Stimulated activated CD4-positive, alpha-beta T cell treated with anti-CD3 and anti-CD28 coated beads, TNF-alpha, amount 100 ng/mL, for 24 hours (primary cell): ENCODE data around the gene COLEC11.

Experiments
- DNase-seq, 3 experiments: peaks; one replicate each; pipeline ENCODE4 v3.0.0-alpha.2; 2020; ENCODE audit warnings: low read depth in 3 of 3

The COLEC11 gene

DNA sequence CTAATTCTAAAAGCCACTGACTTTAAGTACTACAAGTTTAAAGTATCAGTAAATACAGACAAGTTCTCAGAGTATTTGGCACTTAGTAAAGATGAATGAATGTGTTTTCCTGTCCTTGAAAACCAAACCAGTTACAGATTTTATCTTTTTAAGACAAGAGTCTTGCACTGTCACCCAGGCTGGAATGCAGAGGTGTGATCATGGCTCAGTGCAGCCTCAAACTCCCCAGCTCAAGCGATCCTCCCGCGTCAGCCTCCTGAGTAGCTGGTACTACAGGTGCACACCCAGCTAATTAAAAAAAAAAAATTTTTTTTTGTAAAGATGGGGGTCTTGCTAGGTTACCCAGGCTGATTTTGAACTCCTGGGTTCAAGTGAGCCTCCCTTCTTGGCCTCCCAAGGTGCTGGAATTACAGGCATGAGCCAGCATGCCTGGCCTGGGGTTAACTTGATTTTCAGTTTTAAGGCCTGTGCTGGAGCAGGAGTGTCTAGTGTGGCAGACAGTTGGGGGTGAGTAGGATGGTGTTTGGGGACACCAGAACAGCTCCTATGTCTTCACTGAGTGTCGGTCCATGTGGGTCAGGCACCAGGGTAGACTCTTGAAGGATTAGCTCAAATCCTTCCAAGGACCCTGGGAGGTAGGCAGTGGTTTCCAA, 10.2 kb upstream of the COLEC11 start:
- DNase-seq: no peak

DNA sequence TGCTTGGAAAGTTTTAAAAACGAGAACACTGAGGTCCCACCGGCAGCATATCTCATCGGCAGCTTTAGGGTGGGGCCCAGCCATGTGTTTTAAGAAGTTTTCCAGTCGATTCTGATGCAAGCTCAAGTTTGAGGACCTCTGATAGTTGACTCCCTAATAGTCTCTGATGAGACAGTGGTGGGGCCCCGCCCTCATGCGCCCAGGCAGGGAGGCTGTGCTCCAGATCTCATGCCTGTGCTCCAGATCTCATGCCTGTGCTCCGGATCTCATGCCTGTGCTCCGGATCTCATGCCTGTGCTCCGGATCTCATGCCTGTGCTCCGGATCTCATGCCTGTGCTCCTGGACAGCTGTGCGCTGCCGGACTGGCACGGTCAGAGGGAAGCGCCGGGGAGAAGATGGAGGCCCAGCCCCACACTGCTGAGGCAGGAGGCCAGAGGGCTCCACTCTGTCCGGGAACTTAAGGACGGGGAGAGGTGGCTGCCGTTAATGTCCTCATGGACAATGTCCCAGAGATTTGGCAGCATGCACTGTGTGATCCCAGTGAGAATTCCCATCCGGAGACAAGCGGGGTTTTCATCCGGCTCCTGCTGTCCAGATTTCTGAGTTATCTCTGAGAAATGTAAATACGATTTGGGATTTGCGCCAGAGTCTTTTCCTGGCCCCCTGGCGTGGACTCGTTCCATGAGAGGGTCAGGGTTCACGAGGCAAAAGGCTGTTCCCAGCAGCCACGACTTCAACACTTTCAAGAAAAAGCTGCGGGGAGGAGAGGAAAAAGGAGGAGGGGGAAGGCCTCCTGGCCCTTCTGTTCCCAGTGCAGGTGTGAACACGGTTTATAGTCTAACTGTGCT, 9.4 kb upstream of the COLEC11 start:
- no peak for DNase-seq

DNA sequence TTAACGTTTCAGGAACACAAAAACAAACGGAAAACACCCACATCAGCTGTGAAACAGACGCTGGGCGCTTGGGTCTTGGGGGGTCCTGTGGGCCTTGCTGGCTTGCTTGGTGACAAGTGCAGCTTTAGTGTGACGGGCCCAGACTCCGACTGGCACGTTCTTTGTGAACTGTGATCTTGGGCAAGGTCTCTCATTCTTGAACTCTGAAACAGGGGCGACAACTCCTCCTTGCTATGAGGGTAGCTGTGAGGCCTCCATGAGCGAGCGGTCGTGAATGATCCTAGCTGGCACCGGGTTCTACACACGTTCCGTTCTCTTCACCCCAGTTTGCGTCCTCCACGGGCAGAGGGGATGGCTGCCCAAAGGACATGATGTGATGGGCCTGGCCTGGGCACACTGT, 8.7 kb upstream of the COLEC11 start:
- DNase-seq: no peak

DNA sequence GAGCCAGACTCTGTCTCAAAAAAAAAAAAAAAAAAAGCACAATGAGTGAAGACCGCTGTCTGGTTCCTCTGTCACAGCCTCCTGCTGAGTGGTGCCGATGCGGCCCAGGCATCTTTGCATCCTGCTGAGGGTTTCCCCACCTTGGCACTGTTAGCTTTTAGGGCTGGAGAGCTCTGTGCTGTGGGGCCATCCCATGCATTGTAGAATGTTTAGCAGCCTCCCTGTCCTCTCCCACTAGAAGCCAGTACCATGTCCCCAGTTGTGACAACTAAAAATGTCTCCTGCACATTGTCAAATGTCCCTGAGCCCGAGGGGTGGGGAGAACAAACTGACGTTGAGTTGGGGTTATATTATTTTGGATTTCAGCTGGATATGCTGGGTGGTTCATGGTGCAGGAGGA, 7.9 kb upstream of the COLEC11 start:
- no peak for DNase-seq

DNA sequence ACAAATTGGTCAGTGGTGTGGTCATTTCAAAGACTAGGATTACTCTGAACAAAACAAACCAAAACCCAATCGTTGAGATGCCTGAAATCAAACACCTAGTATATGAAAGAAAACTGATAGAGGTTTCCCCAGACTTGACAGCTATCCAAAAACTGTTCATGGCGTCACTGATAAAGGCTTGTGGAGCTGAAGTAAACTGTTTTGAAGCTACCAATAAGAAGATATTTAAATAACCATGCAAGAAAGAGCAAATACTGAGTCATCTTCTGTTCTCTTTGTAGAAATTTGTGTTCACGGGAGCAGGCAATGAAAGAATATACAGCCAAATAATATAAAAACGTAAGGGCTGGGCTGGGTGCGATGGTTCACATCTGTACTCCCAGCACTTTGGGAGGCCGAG, 7.5 kb upstream of the COLEC11 start:
- no peak for DNase-seq

DNA sequence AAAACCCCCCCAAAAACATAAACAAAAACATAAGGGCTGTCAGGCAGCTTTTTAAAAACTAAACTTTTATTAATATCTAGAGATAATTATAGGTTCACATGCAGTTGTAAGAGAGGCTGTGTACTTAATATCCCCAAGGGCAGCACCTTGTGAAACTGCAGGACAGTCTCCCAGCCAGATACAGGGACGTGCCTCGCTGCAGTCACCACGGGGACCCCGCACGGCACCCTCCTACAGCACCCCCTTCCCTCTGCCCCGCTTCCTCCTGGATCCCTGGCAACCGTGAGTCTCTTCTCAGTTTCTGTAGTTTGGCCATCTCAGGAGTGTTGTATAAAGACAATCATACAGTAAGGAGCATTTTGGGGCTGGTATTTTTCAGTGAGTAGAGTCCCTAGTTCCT, 6.8 kb upstream of the COLEC11 start:
- DNase-seq: no peak

DNA sequence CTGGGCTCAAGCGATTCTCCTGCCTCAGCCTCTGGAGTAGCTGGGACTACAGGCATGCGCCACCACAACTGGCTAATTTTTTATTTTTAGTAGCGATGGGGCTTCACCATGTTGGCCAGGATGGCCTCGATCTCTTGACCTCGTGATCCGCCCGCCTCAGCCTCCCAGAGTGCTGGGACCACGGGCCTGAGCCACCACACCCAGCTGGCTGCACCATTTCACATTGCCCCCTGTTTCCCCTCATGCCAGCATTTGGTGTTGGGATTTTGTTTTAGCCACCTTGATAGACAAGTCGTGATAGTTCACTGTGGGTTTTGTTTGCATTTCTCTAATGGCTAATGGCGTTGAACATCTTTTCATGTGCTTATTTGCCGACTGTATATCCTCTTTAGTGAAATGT, 5.8 kb upstream of the COLEC11 start:
- DNase-seq: no peak

DNA sequence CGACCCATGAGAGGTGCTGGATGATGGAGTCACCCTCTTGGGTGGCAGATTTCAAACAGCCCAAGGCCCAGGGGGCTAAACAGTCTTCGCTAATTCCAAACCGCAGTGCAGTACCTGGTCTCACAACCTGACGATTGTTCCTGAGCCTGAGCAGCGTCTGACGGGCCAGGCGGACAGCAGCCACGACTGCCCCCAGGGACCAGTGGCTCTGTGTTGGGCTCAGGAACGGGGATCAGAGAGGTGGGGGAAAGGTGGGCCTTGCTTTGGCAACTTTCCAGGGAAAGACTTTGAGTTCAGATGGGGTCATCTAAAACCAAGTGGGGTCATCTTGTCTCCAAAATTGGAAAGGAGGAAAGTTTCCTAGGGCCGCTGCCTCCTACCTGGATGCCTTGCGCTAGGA, 492 bp downstream of the COLEC11 start:
- no peak for DNase-seq

DNA sequence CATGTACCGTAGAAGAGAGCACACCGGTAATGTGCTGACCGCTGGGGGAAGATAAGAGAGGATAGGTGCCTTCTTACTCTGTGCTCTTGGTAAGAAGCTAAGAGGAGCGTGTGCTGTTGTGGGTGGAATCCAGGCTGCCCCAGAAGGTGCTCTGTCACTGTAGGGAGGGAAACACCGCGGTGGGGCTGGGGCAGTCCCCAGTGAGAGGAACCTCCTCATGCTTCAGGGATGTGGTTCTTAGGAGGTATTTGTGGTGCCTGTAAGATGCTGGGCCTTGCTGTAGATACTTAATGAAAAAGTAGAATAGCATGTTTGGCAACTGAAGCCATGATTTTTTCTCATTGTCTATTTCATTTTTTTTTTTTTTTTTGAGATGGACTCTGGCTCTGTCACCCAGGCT, 1.1 kb downstream of the COLEC11 start:
- peak in 1 of 3 experiments; percentile 57 for DNase-seq

DNA sequence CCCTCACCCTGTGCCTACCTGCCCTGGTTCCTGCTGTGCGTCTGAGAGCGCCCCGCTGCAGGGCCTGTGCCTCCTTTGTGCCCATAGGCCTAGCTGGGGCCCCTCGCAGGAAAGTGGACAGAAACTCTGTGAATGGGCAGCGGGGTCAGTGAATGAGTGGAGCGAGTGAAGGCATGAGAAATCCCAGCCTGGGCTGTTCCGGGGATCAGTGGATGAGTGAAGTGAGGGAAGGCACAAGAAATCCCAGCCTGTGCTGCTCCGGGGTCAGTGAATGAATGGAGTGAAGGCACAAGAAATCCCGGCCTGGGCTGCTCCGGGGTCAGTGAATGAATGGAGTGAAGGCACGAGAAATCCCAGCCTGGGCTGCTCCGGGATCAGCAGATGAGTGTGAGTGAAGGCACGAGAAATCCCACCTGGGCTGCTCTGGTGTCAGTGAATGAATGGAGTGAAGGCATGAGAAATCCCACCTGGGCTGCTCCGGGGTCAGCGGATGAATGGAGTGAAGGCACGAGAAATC, 2.0 kb downstream of the COLEC11 start:
- no peak for DNase-seq

DNA sequence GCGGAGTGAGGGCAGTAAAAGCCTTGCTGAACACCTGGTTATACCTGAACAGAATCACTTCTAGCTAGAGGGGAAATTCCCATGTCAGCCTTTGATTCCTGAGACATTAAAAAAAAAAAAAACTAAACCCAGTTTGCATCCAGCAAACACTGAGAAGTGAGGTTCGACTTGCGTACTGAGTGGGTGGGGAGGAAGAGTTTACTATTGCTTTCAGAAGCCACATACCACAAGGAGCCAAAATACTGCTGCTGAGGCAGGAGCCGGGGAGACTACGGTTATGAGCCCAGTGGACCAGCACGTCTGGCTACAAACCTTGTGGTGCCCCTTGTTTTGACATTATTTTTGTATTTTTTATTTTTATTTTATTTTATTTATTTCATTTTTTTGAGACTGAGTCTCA, 2.7 kb downstream of the COLEC11 start:
- peak in 1 of 3 experiments; percentile 19 for DNase-seq

DNA sequence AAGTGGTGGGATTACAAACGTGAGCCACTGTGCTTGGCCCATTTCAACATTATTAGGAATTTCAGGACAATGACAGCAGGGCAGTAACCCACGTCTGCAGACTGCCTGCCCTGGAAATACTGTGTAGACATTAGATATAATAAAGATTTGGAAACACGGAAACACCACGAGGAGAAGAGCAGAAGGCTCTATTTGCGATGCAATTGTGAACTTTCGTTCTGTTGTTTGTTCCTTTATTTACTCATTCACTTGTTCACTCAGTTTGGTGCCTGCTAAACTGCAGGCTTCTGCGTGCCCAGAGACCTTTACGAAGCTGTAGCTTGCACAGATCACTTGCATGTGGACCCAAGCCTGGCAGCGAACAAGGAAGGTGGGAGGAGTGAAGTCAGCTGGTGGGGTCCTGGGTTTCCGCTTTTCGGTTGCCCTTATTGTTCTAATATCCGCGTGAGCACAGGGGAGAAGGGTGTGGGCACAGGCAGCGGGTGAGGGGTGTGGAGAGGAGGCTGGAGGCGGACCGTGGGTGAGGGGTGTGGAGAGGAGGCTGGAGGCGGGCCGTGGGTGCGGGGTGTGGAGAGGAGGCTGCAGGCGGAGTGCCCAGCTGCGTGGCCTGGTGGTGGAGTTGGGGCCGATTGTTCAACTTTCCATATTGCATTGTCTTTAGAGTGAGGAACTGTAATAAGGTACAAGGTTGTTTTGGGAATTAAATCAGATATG, 3.4 kb downstream of the COLEC11 start:
- no peak for DNase-seq

DNA sequence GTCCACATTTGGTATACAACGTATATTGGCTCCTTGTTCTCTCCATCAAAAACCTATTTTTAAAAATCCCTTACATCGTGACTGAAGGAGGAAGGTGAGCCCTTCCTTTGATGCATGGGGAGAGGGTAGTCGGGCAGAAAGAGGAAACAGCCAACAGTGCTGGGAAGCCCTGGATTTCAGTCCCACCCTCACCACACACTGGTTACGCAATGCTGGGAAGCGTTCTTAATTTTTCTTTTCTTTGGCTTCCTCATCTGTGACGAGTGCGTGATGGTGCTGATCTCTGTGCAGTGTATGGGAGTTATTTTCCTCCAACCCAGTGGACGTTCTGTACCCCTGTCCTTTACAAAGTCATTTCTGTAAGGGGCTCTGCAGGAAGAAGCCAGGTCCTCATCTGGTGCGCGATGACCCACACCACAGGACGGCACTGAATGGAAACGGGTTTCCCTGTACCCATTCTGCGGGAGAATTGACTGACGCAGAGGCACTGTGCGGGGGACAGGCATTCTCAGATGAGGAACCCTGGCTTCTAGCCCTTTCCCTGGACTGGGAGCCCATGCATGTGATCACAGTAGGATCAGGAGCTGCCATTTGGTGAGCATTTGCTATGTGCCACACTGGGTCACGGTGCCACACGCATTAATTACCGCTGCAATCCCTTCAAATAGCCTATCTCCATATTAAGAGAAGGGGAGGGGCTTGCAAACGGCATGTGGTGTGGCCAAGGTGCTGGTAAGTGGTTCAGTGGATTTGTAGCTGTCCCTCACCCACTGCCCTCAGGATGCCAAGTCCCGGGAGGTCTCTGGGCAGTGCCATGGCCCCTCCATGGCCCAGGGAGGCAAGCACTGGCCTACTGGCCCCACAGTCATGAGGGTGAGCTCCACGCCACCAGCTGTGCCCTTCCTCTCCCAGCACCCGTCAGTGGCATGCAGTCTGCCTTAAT, 4.3 kb downstream of the COLEC11 start:
- no peak for DNase-seq

DNA sequence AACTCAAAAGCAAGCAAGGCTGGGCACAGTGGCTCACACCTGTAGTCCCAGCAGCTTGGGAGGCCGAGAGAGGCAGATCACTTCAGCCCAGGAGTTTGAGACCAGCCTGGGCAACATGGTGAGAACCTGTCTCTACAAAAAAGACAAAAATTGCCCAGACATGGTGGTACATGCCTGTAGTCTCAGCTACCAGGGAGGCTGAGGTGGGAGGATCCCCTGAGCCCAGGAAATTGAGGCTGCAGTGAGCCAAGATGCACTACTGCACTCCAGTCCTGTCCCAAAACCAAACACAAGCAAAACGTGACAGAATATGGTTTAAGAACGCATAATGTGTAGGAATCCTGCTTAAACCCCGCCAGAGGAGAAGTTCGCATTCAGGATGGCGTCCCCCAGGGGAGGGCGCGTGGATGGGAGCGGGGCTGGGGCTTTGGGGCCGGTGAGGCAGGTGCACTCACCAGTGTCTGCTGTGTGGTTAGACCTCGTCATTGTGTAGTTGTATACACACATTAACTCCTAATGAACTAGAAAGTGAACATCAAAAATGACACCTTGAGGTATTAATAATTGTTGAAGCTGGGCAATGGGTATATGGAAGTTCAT, 5.4 kb downstream of the COLEC11 start:
- DNase-seq: no peak

DNA sequence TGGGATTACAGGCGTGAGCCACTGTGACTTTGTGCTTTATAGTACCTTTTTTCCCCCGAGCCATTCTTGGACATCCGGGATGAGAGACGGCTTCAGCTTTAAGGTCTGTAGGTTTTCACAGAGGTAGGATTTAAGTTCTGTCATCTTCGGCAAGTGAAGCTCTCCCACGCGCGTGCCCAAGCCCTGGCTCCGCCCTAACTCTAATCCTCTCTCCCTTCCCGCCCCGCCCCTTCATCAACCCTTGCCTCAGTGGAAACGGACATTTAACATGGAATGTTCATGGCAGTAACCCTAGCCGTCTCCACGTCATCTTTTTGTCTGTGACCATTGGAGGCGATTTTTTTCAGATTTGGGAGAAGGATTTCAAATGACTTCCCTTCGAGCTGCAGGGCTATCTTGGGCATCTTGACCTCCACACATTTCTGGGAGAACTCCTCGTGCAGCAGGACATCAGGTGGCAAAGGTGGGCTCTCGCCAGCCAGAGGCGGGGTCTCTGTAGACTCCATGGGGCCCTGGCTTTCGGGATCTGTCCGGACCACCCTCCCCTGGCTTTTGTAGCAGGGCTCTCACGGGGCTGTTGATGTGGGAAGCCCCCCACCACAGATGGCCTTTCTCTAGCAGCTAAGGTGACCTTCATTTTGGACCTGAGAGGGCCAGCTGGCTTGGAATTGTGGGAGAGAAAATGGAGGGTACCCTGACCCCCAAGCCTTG, 6.8 kb downstream of the COLEC11 start:
- no peak for DNase-seq

DNA sequence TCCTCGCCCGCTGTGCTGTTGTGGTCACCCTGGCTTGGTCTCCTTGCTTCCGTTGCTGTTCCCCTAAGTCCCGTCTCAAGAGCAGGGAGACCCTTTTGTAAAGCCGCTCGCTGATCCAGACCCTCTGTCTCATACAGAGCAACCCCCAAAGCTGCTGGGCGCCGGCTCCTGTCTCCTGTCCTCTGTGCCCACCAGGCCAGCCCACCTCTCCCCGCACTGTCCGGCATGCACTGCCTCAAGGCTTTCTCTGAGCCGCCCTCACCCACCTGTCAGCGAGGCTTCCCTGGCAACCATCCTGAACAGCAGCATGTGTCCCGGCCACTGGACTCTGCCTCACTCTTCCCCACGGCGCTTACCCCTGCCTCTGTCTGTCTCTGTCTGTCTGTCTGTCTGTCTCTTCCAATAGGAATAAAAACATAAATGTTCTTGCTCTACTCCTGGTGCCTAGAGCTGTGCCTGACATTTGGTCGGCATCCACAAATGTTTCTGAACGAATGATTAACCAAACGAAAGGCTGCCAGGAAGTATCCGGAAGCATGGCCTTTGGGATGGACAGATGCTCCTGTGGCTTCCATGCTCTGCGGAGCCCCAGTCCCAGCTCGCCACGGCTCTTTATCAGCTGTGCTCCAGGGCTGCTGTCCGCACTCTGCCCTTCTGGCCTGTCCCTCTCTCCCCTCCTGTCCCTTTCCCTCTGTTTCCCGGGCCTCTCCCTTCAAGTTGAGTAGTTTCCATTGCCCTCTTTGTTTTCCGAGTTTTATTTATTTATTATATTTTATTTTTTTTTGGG, 7.8 kb downstream of the COLEC11 start:
- no peak for DNase-seq

DNA sequence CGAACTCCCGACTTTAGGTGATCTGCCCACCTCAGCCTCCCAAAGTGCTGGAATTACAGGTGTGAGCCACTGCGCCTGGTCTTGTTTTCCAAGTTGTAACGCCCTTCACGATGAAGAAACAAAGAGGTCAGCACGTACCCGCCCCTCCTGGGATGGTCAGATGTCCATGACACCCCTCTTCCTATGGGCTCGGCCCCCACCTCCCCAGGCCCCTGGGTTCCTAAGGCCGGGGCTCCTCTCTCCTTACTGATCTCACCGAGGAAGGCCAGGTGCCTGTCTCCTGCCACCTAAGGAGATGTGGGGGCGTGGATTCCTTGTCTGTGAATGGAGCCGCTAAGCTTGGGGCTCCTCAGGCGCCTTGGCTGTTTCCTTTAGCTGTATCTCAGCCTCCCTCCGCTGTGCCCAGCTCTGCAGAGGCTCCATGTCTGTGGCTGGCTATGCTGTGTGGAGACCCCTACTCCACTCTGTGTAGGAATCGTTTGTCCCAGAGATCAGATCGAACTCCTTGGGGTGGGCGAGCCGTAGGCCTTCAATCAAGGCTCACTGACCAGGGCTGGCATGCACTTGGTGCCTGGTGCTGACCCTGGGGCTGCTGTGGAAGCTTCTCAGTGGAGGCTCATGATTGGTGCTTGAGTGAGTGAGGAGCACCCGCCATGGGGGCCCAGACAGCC, 8.8 kb downstream of the COLEC11 start:
- no peak for DNase-seq

DNA sequence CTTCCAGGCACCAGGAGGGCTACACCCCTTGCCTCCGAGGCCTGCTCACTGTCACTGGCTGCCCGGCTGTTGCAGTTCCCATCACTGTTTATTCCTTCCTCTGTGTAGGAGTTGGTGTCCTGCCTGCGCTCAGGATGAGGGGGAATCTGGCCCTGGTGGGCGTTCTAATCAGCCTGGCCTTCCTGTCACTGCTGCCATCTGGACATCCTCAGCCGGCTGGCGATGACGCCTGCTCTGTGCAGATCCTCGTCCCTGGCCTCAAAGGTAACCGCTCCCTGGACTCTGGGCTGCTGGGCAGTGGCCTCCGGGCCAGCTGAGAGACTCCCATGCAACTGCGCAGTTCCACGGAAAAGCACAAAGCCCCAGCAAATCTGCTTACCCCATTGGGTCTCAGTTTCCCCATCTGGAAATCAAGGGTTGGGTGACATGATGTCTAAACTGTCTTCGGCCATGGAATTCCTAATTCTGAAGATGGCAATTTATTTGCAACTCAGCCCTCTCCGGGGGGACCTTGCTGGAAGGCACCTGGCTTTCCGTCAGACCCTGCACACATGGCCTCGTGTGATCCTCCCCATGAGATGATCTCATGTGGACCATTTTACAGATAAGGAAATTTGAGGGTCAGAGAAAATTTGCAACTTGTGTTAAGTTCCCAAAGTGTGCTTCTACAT, 9.4 kb downstream of the COLEC11 start:
- no peak for DNase-seq
